Right forelimb (tissue), 1 donor: ENCODE results near the gene GPR142.
"Not testable (repeated sequence)": the region's sequence is repeated elsewhere in the genome, so short reads cannot be mapped to it uniquely, and the experiment has no call there.

Source experiments
- DNase-seq: peaks from one replicate; pipeline ENCODE4 v3.0.0-alpha.2; 2018

Gene GPR142

GRCh38 chr17:74394977-74395376 is 27.7 kb downstream of the GPR142 start:
- DNase-seq, result no peak

GRCh38 chr17:74396567-74396966 is 29.3 kb downstream of the GPR142 start:
- no peak for DNase-seq

- no peak for DNase-seq
Measured at GRCh38 chr17:74402048-74402447, 34.7 kb downstream of the GPR142 start.

- no peak for DNase-seq
Measured at GRCh38 chr17:74403512-74404137, 36.3 kb downstream of the GPR142 start.

GRCh38 chr17:74404218-74404617 is 36.9 kb downstream of the GPR142 start:
- no peak for DNase-seq

GRCh38 chr17:74404789-74405188 is 37.5 kb downstream of the GPR142 start:
- DNase-seq, result no peak

GRCh38 chr17:74405311-74405710 is 38.0 kb downstream of the GPR142 start:
- not testable (repeated sequence) for DNase-seq

GRCh38 chr17:74407384-74407783 is 40.1 kb downstream of the GPR142 start:
- no peak for DNase-seq

- no peak for DNase-seq
Measured at GRCh38 chr17:74408262-74408661, 41.0 kb downstream of the GPR142 start.

GRCh38 chr17:74408815-74409214 is 41.5 kb downstream of the GPR142 start:
- no peak for DNase-seq

- no peak for DNase-seq
Measured at GRCh38 chr17:74410001-74410443, 42.7 kb downstream of the GPR142 start.

- no peak for DNase-seq
Measured at GRCh38 chr17:74412581-74412980, 45.3 kb downstream of the GPR142 start.

- DNase-seq, result no peak
Measured at GRCh38 chr17:74413491-74413890, 46.2 kb downstream of the GPR142 start.

- DNase-seq, result no peak
Measured at GRCh38 chr17:74414510-74414909, 47.2 kb downstream of the GPR142 start.

GRCh38 chr17:74415608-74416396 is 48.5 kb downstream of the GPR142 start:
- no peak for DNase-seq

GRCh38 chr17:74417178-74418045 is 50.1 kb downstream of the GPR142 start:
- no peak for DNase-seq

GRCh38 chr17:74419928-74420411 is 52.7 kb downstream of the GPR142 start:
- DNase-seq, result no peak
